ENCODE results near the gene PLA2G4C.

Gene PLA2G4C

GRCh38 chr19:48041877-48042580 is 68.6 kb downstream of the PLA2G4C start:
- H3K27ac ChIP-seq (ENCODE audit: low read length): no peak overlapping the region
- H3K4me3 ChIP-seq (ENCODE audit: low read length): no peak overlapping the region
- no peaks in the 10 kb centered on the region; the same call in 1 of the 2 replicates for H3K27me3 ChIP-seq (ENCODE audit: insufficient read depth, low read length)
- no peak overlapping the region for H3K9ac ChIP-seq (ENCODE audit: low read depth, low read length)
- H3K4me1 ChIP-seq (ENCODE audit: insufficient read depth, low read length): no peaks in the 10 kb centered on the region
- peaks cover under 1% of the 10 kb centered on the region for H3K9me3 ChIP-seq (ENCODE audit: insufficient read depth, low read depth, low read length)
- no peaks in the 10 kb centered on the region for H3K36me3 ChIP-seq (ENCODE audit: insufficient read depth, low read depth, low read length)

- Histone ChIP-seq H3K4me3 (ENCODE audit: low read length) (no peak overlapping the region), H3K36me3 (ENCODE audit: insufficient read depth, low read depth, low read length) (no peaks in the 10 kb centered on the region), H3K27ac (ENCODE audit: low read length) (no peak overlapping the region), H3K9me3 (ENCODE audit: insufficient read depth, low read depth, low read length) (peaks cover 5% of the 10 kb centered on the region; the same call in 1 of the 2 replicates), H3K4me1 (ENCODE audit: insufficient read depth, low read length) (no peaks in the 10 kb centered on the region), H3K27me3 (ENCODE audit: insufficient read depth, low read length) (no peaks in the 10 kb centered on the region; the same call in 1 of the 2 replicates), H3K9ac (ENCODE audit: low read depth, low read length) (no peak overlapping the region)
Observed at GRCh38 chr19:48036765-48037164, 73.9 kb downstream of the PLA2G4C start.

- Histone ChIP-seq H3K9me3 (ENCODE audit: insufficient read depth, low read depth, low read length) (peaks cover 5% of the 10 kb centered on the region; the same call in 1 of the 2 replicates), H3K4me1 (ENCODE audit: insufficient read depth, low read length) (no peaks in the 10 kb centered on the region), H3K27me3 (ENCODE audit: insufficient read depth, low read length) (no peaks in the 10 kb centered on the region), H3K27ac (ENCODE audit: low read length) (no peak overlapping the region), H3K4me3 (ENCODE audit: low read length) (no peak overlapping the region), H3K36me3 (ENCODE audit: insufficient read depth, low read depth, low read length) (no peaks in the 10 kb centered on the region), H3K9ac (ENCODE audit: low read depth, low read length) (no peak overlapping the region)
Observed at GRCh38 chr19:48033604-48034003, 77.0 kb downstream of the PLA2G4C start.

GRCh38 chr19:48030073-48030472 is 80.5 kb downstream of the PLA2G4C start:
- H3K4me1 ChIP-seq (ENCODE audit: insufficient read depth, low read length): no peaks in the 10 kb centered on the region
- no peak overlapping the region for H3K4me3 ChIP-seq (ENCODE audit: low read length)
- H3K27ac ChIP-seq (ENCODE audit: low read length): no peak overlapping the region
- H3K9me3 ChIP-seq (ENCODE audit: insufficient read depth, low read depth, low read length): no peaks in the 10 kb centered on the region
- H3K27me3 ChIP-seq (ENCODE audit: insufficient read depth, low read length): no peaks in the 10 kb centered on the region
- H3K9ac ChIP-seq (ENCODE audit: low read depth, low read length): no peak overlapping the region
- no peaks in the 10 kb centered on the region for H3K36me3 ChIP-seq (ENCODE audit: insufficient read depth, low read depth, low read length)

GRCh38 chr19:48029431-48029830 is 81.2 kb downstream of the PLA2G4C start:
- Histone ChIP-seq H3K4me1 (ENCODE audit: insufficient read depth, low read length) (no peaks in the 10 kb centered on the region), H3K27me3 (ENCODE audit: insufficient read depth, low read length) (no peaks in the 10 kb centered on the region), H3K4me3 (ENCODE audit: low read length) (no peak overlapping the region), H3K36me3 (ENCODE audit: insufficient read depth, low read depth, low read length) (no peaks in the 10 kb centered on the region), H3K27ac (ENCODE audit: low read length) (no peak overlapping the region), H3K9ac (ENCODE audit: low read depth, low read length) (no peak overlapping the region), H3K9me3 (ENCODE audit: insufficient read depth, low read depth, low read length) (no peaks in the 10 kb centered on the region)

GRCh38 chr19:48025480-48025879 is 85.1 kb downstream of the PLA2G4C start:
- Histone ChIP-seq H3K4me1 (ENCODE audit: insufficient read depth, low read length) (no peaks in the 10 kb centered on the region), H3K4me3 (ENCODE audit: low read length) (no peak overlapping the region), H3K27me3 (ENCODE audit: insufficient read depth, low read length) (no peaks in the 10 kb centered on the region), H3K36me3 (ENCODE audit: insufficient read depth, low read depth, low read length) (no peaks in the 10 kb centered on the region), H3K9ac (ENCODE audit: low read depth, low read length) (no peak overlapping the region), H3K9me3 (ENCODE audit: insufficient read depth, low read depth, low read length) (no peaks in the 10 kb centered on the region), H3K27ac (ENCODE audit: low read length) (no peak overlapping the region)

- Histone ChIP-seq H3K4me3 (ENCODE audit: low read length) (no peak overlapping the region), H3K27me3 (ENCODE audit: insufficient read depth, low read length) (no peaks in the 10 kb centered on the region), H3K9ac (ENCODE audit: low read depth, low read length) (no peak overlapping the region), H3K27ac (ENCODE audit: low read length) (no peak overlapping the region), H3K36me3 (ENCODE audit: insufficient read depth, low read depth, low read length) (no peaks in the 10 kb centered on the region), H3K9me3 (ENCODE audit: insufficient read depth, low read depth, low read length) (no peaks in the 10 kb centered on the region), H3K4me1 (ENCODE audit: insufficient read depth, low read length) (no peaks in the 10 kb centered on the region; the same call in 1 of the 2 replicates)
Observed at GRCh38 chr19:48023518-48023917, 87.1 kb downstream of the PLA2G4C start.

- Histone ChIP-seq H3K27me3 (ENCODE audit: insufficient read depth, low read length) (no peaks in the 10 kb centered on the region), H3K27ac (ENCODE audit: low read length) (no peak overlapping the region), H3K4me3 (ENCODE audit: low read length) (no peak overlapping the region), H3K9me3 (ENCODE audit: insufficient read depth, low read depth, low read length) (no peaks in the 10 kb centered on the region), H3K9ac (ENCODE audit: low read depth, low read length) (no peak overlapping the region), H3K4me1 (ENCODE audit: insufficient read depth, low read length) (no peaks in the 10 kb centered on the region; the same call in 1 of the 2 replicates), H3K36me3 (ENCODE audit: insufficient read depth, low read depth, low read length) (no peaks in the 10 kb centered on the region)
Observed at GRCh38 chr19:48023011-48023410, 87.6 kb downstream of the PLA2G4C start.

- H3K27me3 ChIP-seq (ENCODE audit: insufficient read depth, low read length): no peaks in the 10 kb centered on the region
Observed at GRCh38 chr19:48020686-48021085, 89.9 kb downstream of the PLA2G4C start.

GRCh38 chr19:48010932-48011758 is 99.5 kb downstream of the PLA2G4C start:
- Histone ChIP-seq H3K9ac (ENCODE audit: low read depth, low read length) (no peak overlapping the region), H3K27me3 (ENCODE audit: insufficient read depth, low read length) (no peaks in the 10 kb centered on the region), H3K4me1 (ENCODE audit: insufficient read depth, low read length) (0 out of 2 replicates have a peak, but pooled peaks cover 2% of the 10 kb centered on the region), H3K4me3 (ENCODE audit: low read length) (no peak overlapping the region), H3K36me3 (ENCODE audit: insufficient read depth, low read depth, low read length) (no peaks in the 10 kb centered on the region), H3K27ac (ENCODE audit: low read length) (no peak overlapping the region), H3K9me3 (ENCODE audit: insufficient read depth, low read depth, low read length) (0 out of 2 replicates have a peak, but pooled peaks cover 2% of the 10 kb centered on the region)

More at GRCh38 chr19:48020686-48021085, 89.9 kb downstream of the PLA2G4C start:
- H3K4me3 ChIP-seq (ENCODE audit: low read length): no peak overlapping the region
- no peaks in the 10 kb centered on the region for H3K36me3 ChIP-seq (ENCODE audit: insufficient read depth, low read depth, low read length)
- no peak overlapping the region for H3K9ac ChIP-seq (ENCODE audit: low read depth, low read length)
- no peaks in the 10 kb centered on the region for H3K9me3 ChIP-seq (ENCODE audit: insufficient read depth, low read depth, low read length)
- H3K4me1 ChIP-seq (ENCODE audit: insufficient read depth, low read length): no peaks in the 10 kb centered on the region; the same call in 1 of the 2 replicates
- H3K27ac ChIP-seq (ENCODE audit: low read length): no peak overlapping the region

- Histone ChIP-seq H3K4me1 (ENCODE audit: insufficient read depth, low read length) (no peaks in the 10 kb centered on the region), H3K9ac (ENCODE audit: low read depth, low read length) (no peak overlapping the region), H3K27ac (ENCODE audit: low read length) (no peak overlapping the region), H3K9me3 (ENCODE audit: insufficient read depth, low read depth, low read length) (0 out of 2 replicates have a peak, but pooled peaks cover 2% of the 10 kb centered on the region), H3K27me3 (ENCODE audit: insufficient read depth, low read length) (no peaks in the 10 kb centered on the region), H3K4me3 (ENCODE audit: low read length) (no peak overlapping the region), H3K36me3 (ENCODE audit: insufficient read depth, low read depth, low read length) (no peaks in the 10 kb centered on the region)
Observed at GRCh38 chr19:48006762-48007161, 103.9 kb downstream of the PLA2G4C start.
